ENCODE data around the gene RBM20. TPM values are rescaled to one million over a fixed set of nuclear protein-coding genes. Genes with fewer than 3 reads are reported as not detected.
A peak's percentile ranks its signal among the peaks of the same experiment; 100 is the strongest.

RBM20 gene
- total RNA-seq, 4 donors from 2014 or later, result 0.88 to 3.8 (median 1.9) TPM

DNA sequence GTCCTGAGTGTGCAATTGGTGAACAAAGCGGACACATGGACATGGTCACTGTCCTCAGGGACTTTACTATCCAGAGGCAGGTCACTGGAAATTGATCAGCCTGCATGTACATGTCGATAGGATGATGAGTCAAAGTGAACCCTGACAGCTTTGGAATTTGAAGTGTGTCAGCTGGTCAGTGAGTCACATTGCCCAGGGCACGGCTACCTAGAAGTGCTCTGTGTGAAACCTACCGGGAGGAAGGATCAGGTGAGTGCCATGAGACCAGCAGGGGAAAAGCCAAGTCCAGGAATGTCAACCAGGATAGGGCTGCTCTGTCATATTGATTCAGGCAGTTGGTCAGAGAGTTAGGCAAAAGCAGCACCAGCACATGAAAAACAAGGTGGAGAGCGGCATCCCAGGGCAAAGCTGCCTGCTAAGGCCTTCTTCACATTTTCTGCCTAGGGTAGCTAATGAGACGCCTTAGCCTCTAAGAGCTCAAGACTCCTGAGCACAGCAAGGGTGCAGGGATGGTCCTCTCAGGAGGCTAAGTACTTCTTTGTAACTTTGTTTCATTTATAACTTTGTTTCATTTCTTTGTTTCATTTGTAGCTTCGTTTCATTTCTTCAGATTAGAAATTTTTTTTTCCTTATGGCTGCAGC is 208.2 kb downstream of the RBM20 start:
- Histone ChIP-seq H3K27ac (no peak overlapping the region), H3K4me3 (no peak overlapping the region), H3K27me3 (no peaks in the 10 kb centered on the region), H3K36me3 (no peaks in the 10 kb centered on the region), H3K9me3 (no peaks in the 10 kb centered on the region), H3K4me1 (no peaks in the 10 kb centered on the region)
- peak in 1 of 2 donors; percentile 7 for DNase-seq
- intact Hi-C loops (cut with DNase I; ENCODE audit: low total_unique reads), result no loop called here
- TF ChIP-seq POLR2A (IDR thresholded peaks at IDR 0.05) (no peak), CTCF (IDR thresholded peaks at IDR 0.05) (no peak)

GRCh38 chr10:110852947-110853346 is 208.8 kb downstream of the RBM20 start:
- no peak for TF ChIP-seq CTCF (IDR thresholded peaks at IDR 0.05)
- no peak for TF ChIP-seq POLR2A (IDR thresholded peaks at IDR 0.05)
- Histone ChIP-seq H3K4me3 (no peak overlapping the region), H3K9me3 (no peaks in the 10 kb centered on the region), H3K27ac (no peak overlapping the region), H3K4me1 (no peaks in the 10 kb centered on the region), H3K27me3 (no peaks in the 10 kb centered on the region), H3K36me3 (no peaks in the 10 kb centered on the region)
- intact Hi-C loops (cut with DNase I; ENCODE audit: low total_unique reads), result no loop called here
- DNase-seq, result no peak

DNA sequence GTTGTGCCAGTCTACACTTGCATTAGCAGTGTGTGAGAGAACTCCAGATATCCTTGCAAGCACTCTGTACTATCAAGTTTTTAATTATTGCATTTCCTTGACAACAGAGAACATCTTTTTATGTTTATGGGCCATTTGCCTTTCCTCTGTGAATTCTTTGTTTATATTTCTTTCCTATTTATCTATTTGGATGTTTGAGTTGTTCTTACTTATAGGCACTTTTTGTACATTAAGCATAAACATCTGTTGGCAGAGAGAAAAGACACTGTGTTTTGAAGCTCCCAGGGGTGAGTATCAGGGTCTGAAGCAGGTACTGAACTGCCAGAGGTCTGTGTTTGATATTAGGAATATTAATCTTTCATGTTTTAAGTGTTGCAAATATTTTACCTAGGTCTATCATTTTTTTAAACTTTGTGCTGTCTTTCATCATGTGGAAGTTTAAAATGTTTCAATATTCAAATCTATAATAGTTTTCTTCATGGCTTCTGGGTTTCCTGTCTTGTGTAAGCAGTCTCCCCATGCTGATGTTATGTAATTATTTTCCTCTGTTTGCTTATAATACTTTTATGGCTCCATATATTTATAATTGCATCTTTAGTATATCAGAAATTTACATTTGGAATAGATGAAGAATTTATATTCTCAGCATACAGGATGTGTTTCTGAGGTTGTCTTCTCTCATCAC is 209.9 kb downstream of the RBM20 start:
- no peak for DNase-seq
- intact Hi-C loops (cut with DNase I; ENCODE audit: low total_unique reads), result no loop called here
- H3K4me1 ChIP-seq, result no peaks in the 10 kb centered on the region
- H3K4me3 ChIP-seq, result no peak overlapping the region
- TF ChIP-seq CTCF (IDR thresholded peaks at IDR 0.05) (no peak), POLR2A (IDR thresholded peaks at IDR 0.05) (no peak)
- H3K27me3 ChIP-seq, result no peaks in the 10 kb centered on the region
- H3K9me3 ChIP-seq, result no peaks in the 10 kb centered on the region
- H3K27ac ChIP-seq, result no peak overlapping the region
- H3K36me3 ChIP-seq, result no peaks in the 10 kb centered on the region

GRCh38 chr10:110857265-110858171 is 213.4 kb downstream of the RBM20 start:
- Histone ChIP-seq H3K36me3 (no peaks in the 10 kb centered on the region), H3K27me3 (no peaks in the 10 kb centered on the region), H3K27ac (peak overlapping the region; percentile 74 to 80), H3K4me3 (no peak overlapping the region), H3K9me3 (no peaks in the 10 kb centered on the region), H3K4me1 (no peaks in the 10 kb centered on the region)
- DNase-seq, result peak in 1 of 2 donors; percentile 78
- intact Hi-C loops (cut with DNase I; ENCODE audit: low total_unique reads), result no loop called here
- TF ChIP-seq POLR2A (IDR thresholded peaks at IDR 0.05), result no peak
- TF ChIP-seq CTCF (IDR thresholded peaks at IDR 0.05), result peak in 1 of 4 experiments; percentile 4

All from uterus (tissue), 4 donors.